ENCODE results near the gene MDM2.

MDM2 gene

GRCh38 chr12:68784015-68784414, 24.0 kb upstream of the MDM2 start:
- ATAC-seq: no peak
- TF ChIP-seq TCF4 (CRISPR knock-in tag; IDR thresholded peaks at IDR 0.05; ENCODE audit: borderline replicate concordance): no peak
- TF ChIP-seq ZC3H10 (CRISPR knock-in tag; IDR thresholded peaks at IDR 0.05): no peak
- TF ChIP-seq GLIS3 (CRISPR knock-in tag; IDR thresholded peaks at IDR 0.05): no peak
- no peak for TF ChIP-seq CSRNP3 (CRISPR knock-in tag; IDR thresholded peaks at IDR 0.05)
- TF ChIP-seq ZNF8 (CRISPR knock-in tag; IDR thresholded peaks at IDR 0.05): no peak
- no peak for TF ChIP-seq PATZ1 (CRISPR knock-in tag; IDR thresholded peaks at IDR 0.05; ENCODE audit: borderline replicate concordance)
- TF ChIP-seq ZNF70 (CRISPR knock-in tag; IDR thresholded peaks at IDR 0.05): no peak
- TF ChIP-seq CSDC2 (CRISPR knock-in tag; IDR thresholded peaks at IDR 0.05): no peak
- no peak for TF ChIP-seq OSR1 (CRISPR knock-in tag; IDR thresholded peaks at IDR 0.05)

GRCh38 chr12:68785358-68785757, 22.6 kb upstream of the MDM2 start:
- ATAC-seq: no peak

GRCh38 chr12:68785823-68786222, 22.2 kb upstream of the MDM2 start:
- no peak for ATAC-seq
- TF ChIP-seq ZFP30 (CRISPR knock-in tag; IDR thresholded peaks at IDR 0.05) (no peak), CSRNP3 (CRISPR knock-in tag; IDR thresholded peaks at IDR 0.05) (no peak)

More at GRCh38 chr12:68785358-68785757, 22.6 kb upstream of the MDM2 start:
- no peak for TF ChIP-seq CREB5 (CRISPR knock-in tag; IDR thresholded peaks at IDR 0.05; ENCODE audit: low read depth)
- TF ChIP-seq ZFP30 (CRISPR knock-in tag; IDR thresholded peaks at IDR 0.05): no peak
- no peak for TF ChIP-seq TCF4 (CRISPR knock-in tag; IDR thresholded peaks at IDR 0.05; ENCODE audit: borderline replicate concordance)
- no peak for TF ChIP-seq PATZ1 (CRISPR knock-in tag; IDR thresholded peaks at IDR 0.05; ENCODE audit: borderline replicate concordance)
- no peak for TF ChIP-seq ZFP3 (CRISPR knock-in tag; IDR thresholded peaks at IDR 0.05)
- TF ChIP-seq RARB (CRISPR knock-in tag; IDR thresholded peaks at IDR 0.05): no peak
- no peak for TF ChIP-seq GLIS3 (CRISPR knock-in tag; IDR thresholded peaks at IDR 0.05)
- TF ChIP-seq BACH2 (CRISPR knock-in tag; IDR thresholded peaks at IDR 0.05; ENCODE audit: borderline replicate concordance): no peak
- no peak for TF ChIP-seq ISL1 (CRISPR knock-in tag; IDR thresholded peaks at IDR 0.05)
- no peak for TF ChIP-seq OSR1 (CRISPR knock-in tag; IDR thresholded peaks at IDR 0.05)
- no peak for TF ChIP-seq ESRRG (CRISPR knock-in tag; IDR thresholded peaks at IDR 0.05)
- no peak for TF ChIP-seq ZNF8 (CRISPR knock-in tag; IDR thresholded peaks at IDR 0.05)
- no peak for TF ChIP-seq TOX (CRISPR knock-in tag; IDR thresholded peaks at IDR 0.05; ENCODE audit: borderline replicate concordance)
- no peak for TF ChIP-seq CSRNP3 (CRISPR knock-in tag; IDR thresholded peaks at IDR 0.05)
- no peak for TF ChIP-seq CSDC2 (CRISPR knock-in tag; IDR thresholded peaks at IDR 0.05)

GRCh38 chr12:68786929-68787328, 21.0 kb upstream of the MDM2 start:
- peak; percentile 63 for ATAC-seq
- TF ChIP-seq TSHZ2 (CRISPR knock-in tag; IDR thresholded peaks at IDR 0.05) (no peak), ARNTL (CRISPR knock-in tag; IDR thresholded peaks at IDR 0.05; ENCODE audit: borderline replicate concordance, low read depth) (no peak), TOX (CRISPR knock-in tag; IDR thresholded peaks at IDR 0.05; ENCODE audit: borderline replicate concordance) (no peak), PATZ1 (CRISPR knock-in tag; IDR thresholded peaks at IDR 0.05; ENCODE audit: borderline replicate concordance) (no peak), ZFP3 (CRISPR knock-in tag; IDR thresholded peaks at IDR 0.05) (no peak)
